CD8-positive, alpha-beta memory T cell (primary cell): ENCODE results near the gene A1BG. TPM values are rescaled to one million over a fixed set of nuclear protein-coding genes. Genes with fewer than 3 reads are reported as not detected.

Source experiments
- CTCF ChIA-PET: fragments of 350-600 bp; sonication (Branson Sonifier 250); formaldehyde crosslinking; loops from one replicate; lab custom pipeline; 2021; ENCODE audit warnings: antibody characterized with exemption; lab: Charles Lee
- POLR2A ChIA-PET: fragments of 350-600 bp; sonication (Branson Sonifier 250); formaldehyde crosslinking; loops from one replicate; lab custom pipeline; 2021; ENCODE audit warnings: antibody characterized with exemption; lab: Charles Lee
- DNase-seq, 5 donors: peaks; one replicate each; pipeline versions ENCODE4 v3.0.0 to v3.0.0-alpha.2; 2020 to 2022; ENCODE audit warnings: mixed read lengths in 1 of 5
- H3K27ac ChIP-seq: one replicate; pipeline ENCODE4 v1.7.0; 2013; ENCODE audit warnings: low read depth, mild to moderate bottlenecking, low read length, moderate library complexity
- H3K27me3 ChIP-seq: 2 replicates; pipeline ENCODE4 v1.7.0; 2013; ENCODE audit warnings: low read length, mild to moderate bottlenecking; ENCODE audit not compliant: insufficient read depth, poor library complexity, severe bottlenecking
- H3K36me3 ChIP-seq: 2 replicates; pipeline ENCODE4 v1.7.0; 2013; ENCODE audit warnings: mild to moderate bottlenecking, low read length, moderate library complexity; ENCODE audit not compliant: insufficient read depth
- H3K4me1 ChIP-seq: 2 replicates; pipeline ENCODE4 v1.7.0; 2013; ENCODE audit warnings: mild to moderate bottlenecking, low read length, moderate library complexity; ENCODE audit not compliant: insufficient read depth
- H3K4me3 ChIP-seq: 2 replicates; pipeline ENCODE4 v1.7.0; 2013; ENCODE audit warnings: mild to moderate bottlenecking, low read length
- H3K9me3 ChIP-seq: 2 replicates; pipeline ENCODE4 v1.7.0; 2013; ENCODE audit warnings: mild to moderate bottlenecking, low read length
- H3K27ac Mint-ChIP-seq, 8 donors: one replicate each; pipeline ENCODE4 v1.8.0; 2020 to 2021; ENCODE audit warnings: mixed read lengths in 8 of 8, mild to moderate bottlenecking in 6 of 8, inconsistent platforms in 3 of 8, moderate library complexity in 3 of 8
- H3K27me3 Mint-ChIP-seq, 2 donors: one replicate each; pipeline ENCODE4 v1.8.0; 2020 to 2021; ENCODE audit warnings: mixed read lengths in 2 of 2, mild to moderate bottlenecking in 1 of 2, moderate library complexity in 1 of 2
- H3K36me3 Mint-ChIP-seq, 3 donors: one replicate each; pipeline ENCODE4 v1.8.0; 2020 to 2021; ENCODE audit warnings: mixed read lengths in 3 of 3, inconsistent platforms in 1 of 3, mild to moderate bottlenecking in 1 of 3
- H3K4me1 Mint-ChIP-seq, 3 donors: one replicate each; pipeline ENCODE4 v1.8.0; 2020 to 2021; ENCODE audit warnings: mixed read lengths in 3 of 3, inconsistent platforms in 1 of 3, mild to moderate bottlenecking in 1 of 3
- H3K4me3 Mint-ChIP-seq, 7 donors: one replicate each; pipeline ENCODE4 v1.8.0; 2020 to 2021; ENCODE audit warnings: mixed read lengths in 7 of 7, mild to moderate bottlenecking in 6 of 7, moderate library complexity in 4 of 7, inconsistent platforms in 2 of 7
- H3K9me3 Mint-ChIP-seq, 5 donors: one replicate each; pipeline ENCODE4 v1.8.0; 2020 to 2022; ENCODE audit warnings: mixed read lengths in 5 of 5, mild to moderate bottlenecking in 3 of 5, moderate library complexity in 2 of 5, inconsistent platforms in 1 of 5
- polyA plus RNA-seq: library from polyadenylated mRNA; unstranded; fragments of 300-500 nt; fragmentation: Illumina TruSeq; gene quantifications from one replicate; pipeline ENCODE4 v1.2.3, GENCODE V29; 2021
- total RNA-seq, 2 experiments: library from RNA; stranded (reverse); gene quantifications; one replicate each; pipeline ENCODE4 v1.2.3, GENCODE V29; 2021

Gene A1BG
- total and polyA plus RNA-seq, 3 experiments from 2014 or later: 16.8 to 70.8 (median 18.1) TPM

- DNase-seq: no peak
- peaks cover 5% of the 10 kb centered on the region for H3K27me3 ChIP-seq
- no peak overlapping the region for H3K27ac ChIP-seq
- H3K4me1 ChIP-seq: peaks cover 14% of the 10 kb centered on the region
- H3K27ac Mint-ChIP-seq: no peak overlapping the region
- H3K36me3 Mint-ChIP-seq: peaks cover 8 to 23% (median 10%) of the 10 kb centered on the region in 3 donors
- H3K4me1 Mint-ChIP-seq: peaks cover 10 to 30% (median 13%) of the 10 kb centered on the region in 3 donors
- H3K4me3 Mint-ChIP-seq: no peak overlapping the region
- H3K9me3 ChIP-seq: no peaks in the 10 kb centered on the region
- CTCF ChIA-PET: no interaction called here
- peaks cover 11 to 12% of the 10 kb centered on the region in 2 donors for H3K27me3 Mint-ChIP-seq
- peaks cover 10% of the 10 kb centered on the region for H3K36me3 ChIP-seq
- no peak overlapping the region for H3K4me3 ChIP-seq
- no peaks in the 10 kb centered on the region for H3K9me3 Mint-ChIP-seq
- POLR2A ChIA-PET: no interaction called here
Measured at GRCh38 chr19:58398087-58398486, 44.8 kb upstream of the A1BG start.

GRCh38 chr19:58397533-58398037 lies 44.3 kb upstream of the A1BG start:
- POLR2A ChIA-PET: no interaction called here

GRCh38 chr19:58396691-58397532 lies 43.6 kb upstream of the A1BG start:
- Histone ChIP-seq H3K9me3 (no peaks in the 10 kb centered on the region), H3K27me3 (peaks cover 5% of the 10 kb centered on the region), H3K36me3 (peaks cover 18% of the 10 kb centered on the region), H3K4me3 (no peak overlapping the region), H3K27ac (no peak overlapping the region), H3K4me1 (peaks cover 11% of the 10 kb centered on the region)
- no peaks in the 10 kb centered on the region for H3K9me3 Mint-ChIP-seq
- peaks cover 8 to 31% (median 10%) of the 10 kb centered on the region in 3 donors for H3K36me3 Mint-ChIP-seq
- peaks cover 11 to 12% of the 10 kb centered on the region in 2 donors for H3K27me3 Mint-ChIP-seq
- H3K4me1 Mint-ChIP-seq: peaks cover 12 to 33% (median 13%) of the 10 kb centered on the region in 3 donors
- POLR2A ChIA-PET: no interaction called here
- H3K27ac Mint-ChIP-seq: no peak overlapping the region
- CTCF ChIA-PET: no interaction called here
- no peak for DNase-seq
- no peak overlapping the region for H3K4me3 Mint-ChIP-seq

More at GRCh38 chr19:58397533-58398037, 44.3 kb upstream of the A1BG start:
- Histone ChIP-seq H3K4me1 (peaks cover 14% of the 10 kb centered on the region), H3K9me3 (no peaks in the 10 kb centered on the region), H3K4me3 (no peak overlapping the region), H3K36me3 (peaks cover 15% of the 10 kb centered on the region), H3K27ac (no peak overlapping the region), H3K27me3 (peaks cover 5% of the 10 kb centered on the region)
- CTCF ChIA-PET: no interaction called here
- Mint-ChIP-seq H3K4me1 (peaks cover 12 to 32% (median 13%) of the 10 kb centered on the region in 3 donors), H3K36me3 (peaks cover 8 to 28% (median 10%) of the 10 kb centered on the region in 3 donors), H3K9me3 (no peaks in the 10 kb centered on the region), H3K4me3 (no peak overlapping the region), H3K27ac (no peak overlapping the region), H3K27me3 (peaks cover 11 to 12% of the 10 kb centered on the region in 2 donors)
- DNase-seq: no peak

- Histone ChIP-seq H3K4me3 (no peak overlapping the region), H3K4me1 (peaks cover 9% of the 10 kb centered on the region), H3K27me3 (peaks cover 5% of the 10 kb centered on the region), H3K27ac (no peak overlapping the region), H3K9me3 (no peaks in the 10 kb centered on the region), H3K36me3 (peaks cover 18% of the 10 kb centered on the region)
- ChIA-PET POLR2A (no interaction called here), CTCF (no interaction called here)
- peaks cover 9 to 31% (median 10%) of the 10 kb centered on the region in 3 donors for H3K4me1 Mint-ChIP-seq
- H3K27ac Mint-ChIP-seq: no peak overlapping the region
- DNase-seq: no peak
- no peaks in the 10 kb centered on the region for H3K9me3 Mint-ChIP-seq
- peaks cover 11 to 12% of the 10 kb centered on the region in 2 donors for H3K27me3 Mint-ChIP-seq
- peaks cover 8 to 38% (median 10%) of the 10 kb centered on the region in 3 donors for H3K36me3 Mint-ChIP-seq
- H3K4me3 Mint-ChIP-seq: no peak overlapping the region
Measured at GRCh38 chr19:58395979-58396627, 42.8 kb upstream of the A1BG start.

- CTCF ChIA-PET: no interaction called here
- peaks cover 3% of the 10 kb centered on the region for H3K4me1 ChIP-seq
- POLR2A ChIA-PET: no interaction called here
- H3K27me3 ChIP-seq: peaks cover 5% of the 10 kb centered on the region
- H3K4me1 Mint-ChIP-seq: peaks cover 10 to 32% (median 10%) of the 10 kb centered on the region in 3 donors
- no peak for DNase-seq
- no peak within 1 kb of the TSS for H3K4me3 Mint-ChIP-seq
- no peaks in the 10 kb centered on the region for H3K9me3 ChIP-seq
- peak within 1 kb of the TSS in 1 of 8 donors; percentile 23 for H3K27ac Mint-ChIP-seq
- H3K4me3 ChIP-seq: no peak within 1 kb of the TSS
- H3K27ac ChIP-seq: no peak within 1 kb of the TSS
- H3K27me3 Mint-ChIP-seq: peaks cover 10 to 11% of the 10 kb centered on the region in 2 donors
- no peaks in the 10 kb centered on the region for H3K9me3 Mint-ChIP-seq
- H3K36me3 Mint-ChIP-seq: peaks cover 8 to 45% (median 13%) of the 10 kb centered on the region in 3 donors
- H3K36me3 ChIP-seq: peaks cover 24% of the 10 kb centered on the region
Measured at GRCh38 chr19:58395220-58395978, 42.1 kb upstream of the A1BG start, which contains the start of gene RNF225. Gene RNF225 (plus strand): TSS chr19:58395656. CDS start chr19:58396090, 434 bp downstream.

- Histone ChIP-seq H3K4me3 (no peak overlapping the region), H3K27me3 (peaks cover 5% of the 10 kb centered on the region), H3K27ac (no peak overlapping the region), H3K9me3 (no peaks in the 10 kb centered on the region), H3K36me3 (peaks cover 24% of the 10 kb centered on the region), H3K4me1 (no peaks in the 10 kb centered on the region)
- peaks cover 8 to 46% (median 13%) of the 10 kb centered on the region in 3 donors for H3K36me3 Mint-ChIP-seq
- no peak for DNase-seq
- CTCF ChIA-PET: no interaction called here
- POLR2A ChIA-PET: no interaction called here
- H3K27ac Mint-ChIP-seq: no peak overlapping the region
- H3K4me1 Mint-ChIP-seq: peaks cover 8 to 29% (median 10%) of the 10 kb centered on the region in 3 donors
- H3K9me3 Mint-ChIP-seq: no peaks in the 10 kb centered on the region
- no peak overlapping the region for H3K4me3 Mint-ChIP-seq
- peaks cover 10 to 11% of the 10 kb centered on the region in 2 donors for H3K27me3 Mint-ChIP-seq
Measured at GRCh38 chr19:58394821-58395219, 41.5 kb upstream of the A1BG start.

GRCh38 chr19:58393725-58394033 lies 40.4 kb upstream of the A1BG start:
- Histone ChIP-seq H3K4me3 (no peak overlapping the region), H3K9me3 (no peaks in the 10 kb centered on the region), H3K27ac (no peak overlapping the region), H3K27me3 (peaks cover 5% of the 10 kb centered on the region), H3K36me3 (peaks cover 31% of the 10 kb centered on the region), H3K4me1 (no peaks in the 10 kb centered on the region)
- peaks cover 14 to 54% (median 17%) of the 10 kb centered on the region in 3 donors for H3K36me3 Mint-ChIP-seq
- H3K4me1 Mint-ChIP-seq: peaks cover 14 to 33% (median 18%) of the 10 kb centered on the region in 3 donors
- CTCF ChIA-PET: no interaction called here
- no peak overlapping the region for H3K4me3 Mint-ChIP-seq
- H3K27ac Mint-ChIP-seq: no peak overlapping the region
- POLR2A ChIA-PET: no interaction called here
- H3K9me3 Mint-ChIP-seq: no peaks in the 10 kb centered on the region
- H3K27me3 Mint-ChIP-seq: peaks cover 7 to 10% of the 10 kb centered on the region in 2 donors
- DNase-seq: no peak
